HG02943 (cell line): ENCODE data around the gene PIK3C2B.
"Not testable (repeated sequence)": the region's sequence is repeated elsewhere in the genome, so short reads cannot be mapped to it uniquely, and the experiment has no call there.

Experiments
- ATAC-seq: cut with Tn5 transposase; IDR thresholded peaks from one replicate; pipeline ENCODE4 v1.9.1; 2021; ENCODE audit warnings: mild to moderate bottlenecking, low read depth, moderate library complexity; ENCODE audit not compliant: unreplicated experiment

The PIK3C2B gene

GRCh38 chr1:204494281-204495077, at the start of gene PIK3C2B:
Gene PIK3C2B (minus strand): TSS chr1:204494805. CDS start chr1:204469802, 25,003 bp downstream.
- ATAC-seq = peak; percentile 85

- ATAC-seq = no peak
These were observed 49.7 kb upstream of the PIK3C2B start for GRCh38 chr1:204544321-204544720.

GRCh38 chr1:204541626-204542025, 47.0 kb upstream of the PIK3C2B start:
- no peak for ATAC-seq

GRCh38 chr1:204532832-204533231, 38.2 kb upstream of the PIK3C2B start:
- ATAC-seq = no peak

GRCh38 chr1:204530932-204531331, 36.3 kb upstream of the PIK3C2B start:
- peak; percentile 76 for ATAC-seq

- ATAC-seq = no peak
These were observed 34.8 kb upstream of the PIK3C2B start for GRCh38 chr1:204529371-204529895.

- no peak for ATAC-seq
These were observed 34.1 kb upstream of the PIK3C2B start for GRCh38 chr1:204528677-204529076.

GRCh38 chr1:204528241-204528640, 33.6 kb upstream of the PIK3C2B start:
- no peak for ATAC-seq

- ATAC-seq = no peak
These were observed 30.4 kb upstream of the PIK3C2B start for GRCh38 chr1:204524986-204525385.

GRCh38 chr1:204523605-204524215, 29.1 kb upstream of the PIK3C2B start:
- no peak for ATAC-seq

GRCh38 chr1:204521941-204522521, 27.4 kb upstream of the PIK3C2B start:
- not testable (repeated sequence) for ATAC-seq

- no peak for ATAC-seq
These were observed 26.5 kb upstream of the PIK3C2B start for GRCh38 chr1:204520834-204521709.

- not testable (repeated sequence) for ATAC-seq
These were observed 22.8 kb upstream of the PIK3C2B start for GRCh38 chr1:204517382-204517781.

GRCh38 chr1:204516180-204516879, 21.7 kb upstream of the PIK3C2B start, which contains the start of gene MDM4:
Gene MDM4 (plus strand): TSS chr1:204516406. CDS start chr1:204525519, 9,113 bp downstream.
- peak; percentile 78 for ATAC-seq

- ATAC-seq = no peak
These were observed 20.2 kb upstream of the PIK3C2B start for GRCh38 chr1:204514828-204515227.

- no peak for ATAC-seq
These were observed 18.6 kb upstream of the PIK3C2B start for GRCh38 chr1:204513117-204513716.

- no peak for ATAC-seq
These were observed 16.8 kb upstream of the PIK3C2B start for GRCh38 chr1:204511366-204511765.

GRCh38 chr1:204509186-204509635, 14.6 kb upstream of the PIK3C2B start:
- no peak for ATAC-seq
